GM12875 (cell line): ENCODE data around the gene SPTBN1.

Experiments
- H3K4me3 ChIP-seq: one replicate; pipeline ENCODE4 v1.5.1; 2011; ENCODE audit warnings: low read depth, low read length, control low read depth
- CTCF ChIP-seq: IDR thresholded peaks from 2 replicates; pipeline ENCODE4 v1.5.1; 2011; ENCODE audit warnings: low read depth, mild to moderate bottlenecking, control low read depth, inconsistent platforms, low read length, moderate library complexity, borderline replicate concordance; ENCODE audit not compliant: insufficient read depth

SPTBN1 gene

GRCh38 chr2:54582987-54583386 lies 126.9 kb downstream of the SPTBN1 start:
- H3K4me3 ChIP-seq: no peak overlapping the region
- no peak for TF ChIP-seq CTCF

GRCh38 chr2:54584598-54584997 lies 128.5 kb downstream of the SPTBN1 start:
- TF ChIP-seq CTCF: no peak

GRCh38 chr2:54585136-54585733 lies 129.1 kb downstream of the SPTBN1 start:
- TF ChIP-seq CTCF: no peak

More at GRCh38 chr2:54584598-54584997, 128.5 kb downstream of the SPTBN1 start:
- H3K4me3 ChIP-seq: no peak overlapping the region

GRCh38 chr2:54586062-54586461 lies 129.9 kb downstream of the SPTBN1 start:
- no peak overlapping the region for H3K4me3 ChIP-seq
- no peak for TF ChIP-seq CTCF

More at GRCh38 chr2:54585136-54585733, 129.1 kb downstream of the SPTBN1 start:
- no peak overlapping the region for H3K4me3 ChIP-seq

- H3K4me3 ChIP-seq: no peak overlapping the region
- TF ChIP-seq CTCF: no peak
These were observed 130.4 kb downstream of the SPTBN1 start for GRCh38 chr2:54586494-54586893.

- H3K4me3 ChIP-seq: no peak overlapping the region
- no peak for TF ChIP-seq CTCF
These were observed 131.3 kb downstream of the SPTBN1 start for GRCh38 chr2:54587171-54588016.
